Mononuclear cell (primary cell): Measurements from ENCODE around the gene SPAG16. TPM values are rescaled to one million over a fixed set of nuclear protein-coding genes. Genes with fewer than 3 reads are reported as not detected.

Experiments used
- H3K27me3 ChIP-seq: 2 replicates; pipeline ENCODE4 v1.6.0; 2011; ENCODE audit warnings: low read length, control low read depth; ENCODE audit not compliant: insufficient read depth
- H3K4me1 ChIP-seq: 2 replicates; pipeline ENCODE4 v1.5.1; 2011; ENCODE audit warnings: mild to moderate bottlenecking, low read length, control low read depth; ENCODE audit not compliant: insufficient read depth
- H3K4me3 ChIP-seq: 2 replicates; pipeline ENCODE4 v1.5.1; 2011; ENCODE audit warnings: mild to moderate bottlenecking, low read length, moderate library complexity
- H3K9me3 ChIP-seq: 2 replicates; pipeline ENCODE4 v1.5.1; 2011; ENCODE audit warnings: low read depth, mild to moderate bottlenecking, control low read depth, low read length
- total RNA-seq: library from RNA; depleted of rRNA; stranded (reverse); fragments of >200 nt; gene quantifications from one replicate; pipeline ENCODE4 v1.2.3, GENCODE V29; 2012

Gene SPAG16
- total RNA-seq, 1 donor: 9.8 TPM

DNA sequence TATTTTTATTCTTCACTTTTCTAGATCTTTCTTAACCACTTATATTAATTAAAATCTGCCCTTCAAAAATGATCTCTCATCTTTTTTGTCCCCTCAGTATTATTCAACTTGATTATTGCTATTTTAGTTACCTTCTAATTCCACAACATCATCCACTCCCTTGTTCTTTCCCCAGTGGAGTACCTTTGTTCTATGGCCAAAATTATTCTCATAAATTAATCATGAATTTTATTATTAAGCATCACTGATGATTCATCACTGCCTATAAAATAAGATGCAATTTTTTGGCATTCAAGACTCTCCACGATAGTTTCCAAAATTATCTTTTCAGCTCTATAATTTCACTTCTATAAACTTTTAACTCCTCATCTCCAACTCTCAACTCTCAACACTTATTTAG lies 505.7 kb downstream of the SPAG16 start:
- no peaks in the 10 kb centered on the region for H3K4me1 ChIP-seq
- no peaks in the 10 kb centered on the region for H3K27me3 ChIP-seq
- no peak overlapping the region for H3K4me3 ChIP-seq
- H3K9me3 ChIP-seq: no peaks in the 10 kb centered on the region

- H3K4me3 ChIP-seq: no peak overlapping the region
- H3K9me3 ChIP-seq: no peaks in the 10 kb centered on the region
- H3K4me1 ChIP-seq: no peaks in the 10 kb centered on the region
- no peaks in the 10 kb centered on the region for H3K27me3 ChIP-seq
Measured at GRCh38 chr2:213792045-213792444, 507.8 kb downstream of the SPAG16 start.

- Histone ChIP-seq H3K9me3 (no peaks in the 10 kb centered on the region), H3K4me1 (no peaks in the 10 kb centered on the region), H3K4me3 (no peak overlapping the region), H3K27me3 (no peaks in the 10 kb centered on the region)
Measured at GRCh38 chr2:213806125-213806726, 522.0 kb downstream of the SPAG16 start.

DNA sequence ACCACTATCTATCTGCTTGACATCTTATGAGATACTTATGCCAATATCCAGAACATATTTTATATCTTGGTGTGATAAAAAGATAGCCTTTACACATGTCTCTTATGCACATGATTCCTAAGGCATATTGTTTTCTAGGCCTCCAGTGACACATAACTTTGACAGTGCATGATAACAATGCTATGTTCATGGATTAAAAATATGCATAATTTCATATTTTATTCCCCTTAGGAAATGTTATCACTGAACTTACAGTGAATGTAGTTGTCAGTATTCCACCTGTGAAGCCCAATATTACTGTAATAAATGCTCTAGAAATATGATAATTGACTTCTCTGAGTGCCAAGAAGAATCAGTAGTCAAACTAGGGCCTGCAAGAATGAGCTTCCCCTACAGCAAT lies 532.3 kb downstream of the SPAG16 start:
- H3K4me1 ChIP-seq: no peaks in the 10 kb centered on the region
- H3K9me3 ChIP-seq: no peaks in the 10 kb centered on the region
- H3K27me3 ChIP-seq: no peaks in the 10 kb centered on the region
- H3K4me3 ChIP-seq: no peak overlapping the region

- H3K9me3 ChIP-seq: no peaks in the 10 kb centered on the region
- H3K4me1 ChIP-seq: no peaks in the 10 kb centered on the region
- H3K4me3 ChIP-seq: no peak overlapping the region
- no peaks in the 10 kb centered on the region for H3K27me3 ChIP-seq
Measured at GRCh38 chr2:213818436-213818835, 534.2 kb downstream of the SPAG16 start.

DNA sequence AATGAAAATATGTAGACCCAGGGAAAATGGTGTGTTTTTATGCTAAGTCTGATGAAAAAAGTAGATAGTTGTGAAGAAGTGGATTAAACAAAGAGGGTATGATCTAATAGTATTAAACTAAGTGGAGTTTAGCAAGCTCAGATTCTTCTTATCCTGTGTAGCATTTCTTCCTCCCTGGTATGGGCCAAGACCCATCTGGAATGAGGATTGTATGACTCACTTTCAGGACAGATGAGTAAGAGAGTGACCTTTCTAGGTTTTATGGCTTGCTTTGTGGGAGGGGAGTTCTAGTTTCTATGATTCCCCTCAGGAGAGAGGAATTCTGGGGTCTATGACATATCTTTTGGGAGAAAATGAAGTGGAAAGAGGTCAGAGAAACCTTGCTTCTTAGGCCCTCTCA lies 550.1 kb downstream of the SPAG16 start:
- Histone ChIP-seq H3K9me3 (peaks cover 5% of the 10 kb centered on the region), H3K27me3 (no peaks in the 10 kb centered on the region), H3K4me3 (no peak overlapping the region), H3K4me1 (no peaks in the 10 kb centered on the region)

- Histone ChIP-seq H3K9me3 (peaks cover 5% of the 10 kb centered on the region), H3K4me1 (no peaks in the 10 kb centered on the region), H3K4me3 (no peak overlapping the region), H3K27me3 (no peaks in the 10 kb centered on the region)
Measured at GRCh38 chr2:213834746-213835145, 550.5 kb downstream of the SPAG16 start.

GRCh38 chr2:213846856-213847255 lies 562.6 kb downstream of the SPAG16 start:
- Histone ChIP-seq H3K27me3 (no peaks in the 10 kb centered on the region), H3K4me3 (no peak overlapping the region), H3K9me3 (no peaks in the 10 kb centered on the region), H3K4me1 (no peaks in the 10 kb centered on the region)

DNA sequence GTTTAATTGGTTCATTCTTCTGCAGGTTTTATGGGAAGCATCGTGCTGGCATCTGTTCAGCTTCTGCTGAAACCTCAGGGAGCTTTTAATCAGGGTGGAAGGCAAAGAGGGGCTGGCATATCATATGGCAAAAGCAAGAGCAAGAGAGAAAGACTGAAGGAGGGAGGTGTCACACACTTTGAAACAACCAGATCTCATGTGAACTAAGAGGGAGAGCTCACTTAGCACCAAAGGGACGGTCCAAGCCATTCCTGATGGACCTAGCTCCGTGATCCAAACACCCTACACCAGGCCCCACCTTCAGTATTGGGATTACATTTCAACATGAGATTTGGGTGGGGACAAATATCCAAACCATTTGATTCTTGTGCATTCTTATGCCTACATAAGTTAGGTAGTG lies 563.1 kb downstream of the SPAG16 start:
- Histone ChIP-seq H3K9me3 (no peaks in the 10 kb centered on the region), H3K27me3 (no peaks in the 10 kb centered on the region), H3K4me1 (no peaks in the 10 kb centered on the region), H3K4me3 (no peak overlapping the region)

- no peak overlapping the region for H3K4me3 ChIP-seq
- H3K4me1 ChIP-seq: no peaks in the 10 kb centered on the region
- H3K27me3 ChIP-seq: no peaks in the 10 kb centered on the region
- no peaks in the 10 kb centered on the region for H3K9me3 ChIP-seq
Measured at GRCh38 chr2:213848631-213849030, 564.4 kb downstream of the SPAG16 start.

GRCh38 chr2:213861638-213862037 lies 577.4 kb downstream of the SPAG16 start:
- H3K4me1 ChIP-seq: no peaks in the 10 kb centered on the region
- no peak overlapping the region for H3K4me3 ChIP-seq
- no peaks in the 10 kb centered on the region for H3K27me3 ChIP-seq
- H3K9me3 ChIP-seq: no peaks in the 10 kb centered on the region

GRCh38 chr2:213862407-213863076 lies 578.3 kb downstream of the SPAG16 start:
- no peaks in the 10 kb centered on the region for H3K4me1 ChIP-seq
- no peak overlapping the region for H3K4me3 ChIP-seq
- no peaks in the 10 kb centered on the region for H3K27me3 ChIP-seq
- no peaks in the 10 kb centered on the region for H3K9me3 ChIP-seq

- Histone ChIP-seq H3K27me3 (no peaks in the 10 kb centered on the region), H3K4me3 (no peak overlapping the region), H3K4me1 (no peaks in the 10 kb centered on the region), H3K9me3 (no peaks in the 10 kb centered on the region)
Measured at GRCh38 chr2:213863541-213863940, 579.3 kb downstream of the SPAG16 start.

DNA sequence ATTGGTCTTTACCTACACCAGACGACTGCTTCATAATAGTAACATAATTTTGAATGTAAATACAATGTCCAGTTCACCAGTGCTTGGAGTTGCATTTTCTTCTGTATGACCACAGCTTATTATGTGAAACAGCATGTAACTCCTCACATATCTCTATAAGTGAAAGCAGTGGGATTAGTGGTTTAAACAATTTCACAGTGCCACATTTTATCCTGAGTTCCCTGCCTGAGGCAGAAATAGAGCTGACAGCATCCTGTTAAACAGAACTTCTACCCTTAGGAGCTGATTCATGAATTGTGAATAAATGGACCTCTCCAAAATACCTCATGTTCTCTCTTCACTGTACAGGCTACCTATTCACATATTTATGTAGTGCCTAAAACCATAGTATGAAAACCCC lies 584.3 kb downstream of the SPAG16 start:
- Histone ChIP-seq H3K27me3 (no peaks in the 10 kb centered on the region), H3K4me1 (no peaks in the 10 kb centered on the region), H3K4me3 (no peak overlapping the region), H3K9me3 (no peaks in the 10 kb centered on the region)

- H3K4me3 ChIP-seq: no peak overlapping the region
- H3K4me1 ChIP-seq: no peaks in the 10 kb centered on the region
- no peaks in the 10 kb centered on the region for H3K9me3 ChIP-seq
- H3K27me3 ChIP-seq: no peaks in the 10 kb centered on the region
Measured at GRCh38 chr2:213885485-213885884, 601.2 kb downstream of the SPAG16 start.

GRCh38 chr2:213914510-213914909 lies 630.2 kb downstream of the SPAG16 start:
- Histone ChIP-seq H3K4me1 (no peaks in the 10 kb centered on the region), H3K27me3 (no peaks in the 10 kb centered on the region), H3K9me3 (peaks cover 5% of the 10 kb centered on the region), H3K4me3 (no peak overlapping the region)
